AG04450 (cell line): ENCODE measurements around the gene COL23A1. TPM values are rescaled to one million over a fixed set of nuclear protein-coding genes. Genes with fewer than 3 reads are reported as not detected.

Experiments
- CTCF ChIA-PET: fragments of 300-600, 350-600 bp; formaldehyde crosslinking; extraction: SDS; loops from one replicate; lab custom pipeline; 2022; ENCODE audit warnings: antibody characterized with exemption, inconsistent platforms; lab: Charles Lee
- POLR2A ChIA-PET: fragments of 350-600 bp; formaldehyde crosslinking; extraction: SDS; loops from one replicate; lab custom pipeline; 2021; ENCODE audit warnings: antibody characterized with exemption, inconsistent platforms; lab: Yijun Ruan, JAX
- DNase-seq: peaks from one replicate; pipeline ENCODE4 v3.0.0-alpha.2; 2011; ENCODE audit warnings: low read depth, low spot score
- H3K27ac ChIP-seq: one replicate; pipeline ENCODE4 v1.5.1; 2012; ENCODE audit warnings: low read depth, low read length, control low read depth
- H3K27me3 ChIP-seq: one replicate; pipeline ENCODE4 v1.6.0; 2012; ENCODE audit warnings: low read length; ENCODE audit not compliant: control insufficient read depth, insufficient read depth
- H3K4me3 ChIP-seq: 2 replicates; pipeline ENCODE4 v1.5.1; 2011; ENCODE audit warnings: mild to moderate bottlenecking, low read depth, low read length, control low read depth
- H3K9me3 ChIP-seq: 2 replicates; pipeline ENCODE4 v1.5.1; 2012; ENCODE audit warnings: low read length; ENCODE audit not compliant: control insufficient read depth, insufficient read depth
- polyA plus RNA-seq: library from polyadenylated mRNA; depleted of rRNA; stranded (reverse); fragments of >200 nt; gene quantifications from 2 replicates; pipeline ENCODE4 v1.2.3, GENCODE V29; 2011
- TF ChIP-seq, protein P1 (sequence below): IDR thresholded peaks from 2 replicates; pipeline ENCODE4 v1.5.1; 2011; ENCODE audit warnings: low read depth, low read length, control low read depth, inconsistent platforms

The COL23A1 gene
- polyA plus RNA-seq, 1 experiment = not detected

DNA sequence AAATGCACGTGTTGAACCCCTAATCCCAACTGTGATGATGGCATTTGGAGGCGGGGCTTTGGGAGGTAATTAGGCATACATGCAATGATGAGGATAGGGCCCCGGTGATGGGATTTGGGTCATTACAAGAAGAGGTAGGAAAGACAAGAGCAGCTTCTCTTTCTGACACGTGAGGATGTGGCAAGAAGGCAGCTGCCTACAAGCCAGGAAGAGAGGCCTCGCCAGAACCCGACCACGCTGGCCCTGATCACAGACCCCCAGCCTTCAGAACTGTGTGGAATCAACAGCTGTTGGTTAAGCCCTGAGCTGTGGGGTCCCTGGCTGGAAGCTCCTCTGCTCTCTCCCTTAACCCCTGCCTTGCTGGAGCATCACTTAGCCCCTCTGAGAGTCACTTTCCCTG, 57.5 kb downstream of the COL23A1 start:
- POLR2A ChIA-PET = no interaction called here
- CTCF ChIA-PET = no interaction called here
- Histone ChIP-seq H3K27me3 (no peaks in the 10 kb centered on the region), H3K27ac (no peak overlapping the region), H3K4me3 (no peak overlapping the region), H3K9me3 (peaks cover 94% of the 10 kb centered on the region)
- TF ChIP-seq, protein P1, sequence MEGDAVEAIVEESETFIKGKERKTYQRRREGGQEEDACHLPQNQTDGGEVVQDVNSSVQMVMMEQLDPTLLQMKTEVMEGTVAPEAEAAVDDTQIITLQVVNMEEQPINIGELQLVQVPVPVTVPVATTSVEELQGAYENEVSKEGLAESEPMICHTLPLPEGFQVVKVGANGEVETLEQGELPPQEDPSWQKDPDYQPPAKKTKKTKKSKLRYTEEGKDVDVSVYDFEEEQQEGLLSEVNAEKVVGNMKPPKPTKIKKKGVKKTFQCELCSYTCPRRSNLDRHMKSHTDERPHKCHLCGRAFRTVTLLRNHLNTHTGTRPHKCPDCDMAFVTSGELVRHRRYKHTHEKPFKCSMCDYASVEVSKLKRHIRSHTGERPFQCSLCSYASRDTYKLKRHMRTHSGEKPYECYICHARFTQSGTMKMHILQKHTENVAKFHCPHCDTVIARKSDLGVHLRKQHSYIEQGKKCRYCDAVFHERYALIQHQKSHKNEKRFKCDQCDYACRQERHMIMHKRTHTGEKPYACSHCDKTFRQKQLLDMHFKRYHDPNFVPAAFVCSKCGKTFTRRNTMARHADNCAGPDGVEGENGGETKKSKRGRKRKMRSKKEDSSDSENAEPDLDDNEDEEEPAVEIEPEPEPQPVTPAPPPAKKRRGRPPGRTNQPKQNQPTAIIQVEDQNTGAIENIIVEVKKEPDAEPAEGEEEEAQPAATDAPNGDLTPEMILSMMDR = no peak
- no peak for DNase-seq

DNA sequence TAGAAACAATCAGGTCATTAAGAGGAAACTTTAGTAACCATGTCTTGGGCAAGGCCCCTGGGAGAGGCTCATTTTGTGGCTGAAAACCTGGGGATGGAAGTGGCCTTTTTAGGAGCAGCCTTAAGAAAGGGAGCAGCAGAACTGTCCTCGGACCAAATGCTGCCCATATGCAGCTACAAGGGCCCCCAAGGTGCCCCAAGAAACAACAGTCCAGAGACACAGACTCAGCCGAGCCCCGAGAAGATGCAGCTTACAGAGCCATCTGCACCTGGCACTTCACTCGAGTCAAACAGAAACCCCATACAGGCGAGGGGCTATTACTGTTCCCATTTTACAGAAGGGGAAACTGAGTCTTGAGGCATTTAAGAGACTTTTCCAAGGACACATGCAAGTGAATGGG, 58.0 kb downstream of the COL23A1 start:
- CTCF ChIA-PET = no interaction called here
- TF ChIP-seq, protein P1 = no peak
- DNase-seq = no peak
- peaks cover 94% of the 10 kb centered on the region for H3K9me3 ChIP-seq
- POLR2A ChIA-PET = no interaction called here
- H3K4me3 ChIP-seq = no peak overlapping the region
- H3K27me3 ChIP-seq = no peaks in the 10 kb centered on the region
- H3K27ac ChIP-seq = no peak overlapping the region

DNA sequence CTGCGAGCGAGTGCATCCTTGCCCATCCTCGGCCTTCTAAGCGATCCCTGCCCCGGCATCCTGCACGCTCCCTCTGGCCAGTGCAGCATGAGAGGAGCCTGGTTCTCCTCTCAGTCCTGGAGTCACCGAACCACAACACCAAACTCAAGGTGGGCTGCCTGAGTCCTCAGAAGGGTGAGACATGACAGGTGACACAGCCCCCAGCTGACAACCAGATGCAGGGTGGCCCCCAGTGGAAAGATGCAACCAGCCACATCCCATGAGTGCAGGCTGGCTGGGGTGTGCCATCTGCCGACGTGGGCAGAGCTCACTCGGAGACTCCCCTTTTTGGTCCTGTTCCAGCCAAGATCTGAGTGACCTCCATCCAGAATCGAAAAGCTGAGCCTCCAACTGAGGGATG, 58.4 kb downstream of the COL23A1 start:
- H3K27ac ChIP-seq = no peak overlapping the region
- H3K27me3 ChIP-seq = no peaks in the 10 kb centered on the region
- ChIA-PET POLR2A (no interaction called here), CTCF (no interaction called here)
- TF ChIP-seq, protein P1 = no peak
- peaks cover 94% of the 10 kb centered on the region for H3K9me3 ChIP-seq
- no peak for DNase-seq
- H3K4me3 ChIP-seq = no peak overlapping the region

DNA sequence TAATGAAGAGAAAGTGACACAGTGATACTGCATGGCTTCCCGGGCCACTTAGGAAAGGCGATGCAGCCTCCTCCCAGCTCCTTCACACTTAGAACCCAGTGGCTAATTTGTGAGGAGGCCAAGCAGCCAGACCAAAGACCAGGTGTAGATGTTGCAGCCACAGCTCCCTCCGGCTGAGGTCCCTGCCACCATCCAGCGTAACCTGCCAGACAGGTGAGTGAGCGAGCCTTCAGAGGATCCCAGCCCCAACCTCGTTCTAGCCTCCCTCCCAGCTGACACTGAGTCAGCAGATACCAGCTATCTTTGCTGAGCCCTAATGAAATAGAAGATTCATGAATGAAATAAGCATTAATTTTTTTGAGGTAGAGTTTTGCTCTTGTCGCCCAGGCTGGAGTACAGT, 59.7 kb downstream of the COL23A1 start:
- H3K27me3 ChIP-seq = no peaks in the 10 kb centered on the region
- H3K4me3 ChIP-seq = no peak overlapping the region
- TF ChIP-seq, protein P1 = no peak
- DNase-seq = no peak
- no peak overlapping the region for H3K27ac ChIP-seq
- peaks cover 94% of the 10 kb centered on the region for H3K9me3 ChIP-seq
- POLR2A ChIA-PET = no interaction called here
- CTCF ChIA-PET = no interaction called here

DNA sequence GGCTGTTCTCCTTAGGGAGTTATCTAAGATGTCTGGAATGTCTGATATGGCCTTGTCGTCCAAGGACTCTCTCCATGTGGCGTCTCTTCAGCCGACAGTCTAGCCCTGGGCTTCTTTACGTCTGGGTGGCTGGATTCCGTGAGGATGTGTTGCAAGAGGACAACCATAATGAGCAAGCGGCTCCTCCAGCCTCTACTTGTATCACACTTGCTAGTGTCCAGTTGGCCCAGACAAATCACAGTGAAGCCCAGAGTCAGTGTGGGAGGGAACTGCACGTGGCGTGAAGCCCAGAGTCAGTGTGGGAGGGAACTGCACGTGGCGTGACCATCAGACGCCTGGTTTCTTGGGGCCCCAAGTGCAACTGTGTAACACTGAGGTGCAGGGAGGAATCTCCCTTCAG, 61.1 kb downstream of the COL23A1 start:
- H3K27ac ChIP-seq = no peak overlapping the region
- TF ChIP-seq, protein P1 = no peak
- DNase-seq = no peak
- ChIA-PET POLR2A (no interaction called here), CTCF (no interaction called here)
- H3K27me3 ChIP-seq = no peaks in the 10 kb centered on the region
- H3K4me3 ChIP-seq = no peak overlapping the region
- peaks cover 90% of the 10 kb centered on the region for H3K9me3 ChIP-seq
